GM12864 (cell line): ENCODE results near the gene BPIFA2.

Experiments
- DNase-seq: peaks from one replicate; pipeline ENCODE4 v3.0.0-alpha.2; 2011; ENCODE audit warnings: low read depth
- H3K4me3 ChIP-seq: 2 replicates; pipeline ENCODE4 v1.5.1; 2011; ENCODE audit warnings: mild to moderate bottlenecking, low read depth, low read length, control low read depth
- CTCF ChIP-seq: IDR thresholded peaks from 2 replicates; pipeline ENCODE4 v1.5.1; 2011; ENCODE audit warnings: low read depth, mild to moderate bottlenecking, moderate library complexity, low read length, control low read depth, inconsistent platforms; ENCODE audit errors: missing control alignments

BPIFA2 gene

DNA sequence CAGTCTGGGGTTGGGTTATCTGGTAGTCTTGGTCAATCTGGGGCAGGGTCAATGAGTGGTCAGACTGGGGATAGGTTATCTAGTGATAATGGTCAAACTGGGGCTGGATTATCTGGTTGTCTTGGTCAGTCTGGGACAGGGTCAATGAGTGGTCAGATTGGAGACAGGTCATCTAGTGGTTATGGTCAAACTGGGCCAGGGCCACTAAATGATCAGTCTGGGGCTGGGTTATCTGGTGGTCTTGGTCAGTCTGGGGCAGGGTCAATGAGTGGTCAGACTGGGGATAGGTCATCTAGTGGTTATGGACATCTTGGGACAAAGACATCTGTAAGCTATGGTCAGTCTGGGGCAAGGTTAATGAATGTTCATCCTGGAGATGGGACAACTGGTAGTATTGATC lies 28.5 kb upstream of the BPIFA2 start:
- H3K4me3 ChIP-seq = no peak overlapping the region
- no peak for DNase-seq
- TF ChIP-seq CTCF = no peak

DNA sequence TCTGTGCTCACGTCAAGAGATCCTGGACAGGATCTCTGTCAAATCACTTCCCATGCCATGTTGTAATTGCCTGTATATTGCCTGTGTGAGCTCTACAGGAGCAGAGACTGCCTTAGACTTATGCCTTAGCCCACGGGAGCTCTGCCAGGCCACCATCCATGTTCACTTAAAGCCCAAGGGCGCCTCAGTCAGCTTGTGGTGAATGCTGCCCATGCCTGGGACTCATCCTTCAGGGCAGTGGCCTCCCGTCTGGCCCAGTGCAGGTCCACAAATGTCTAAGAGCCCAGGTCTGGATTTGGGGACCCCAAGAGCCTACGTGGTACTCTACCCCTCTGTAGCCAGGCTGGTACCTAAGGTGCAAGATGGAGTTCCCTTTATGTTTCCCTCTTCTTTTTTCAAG lies 22.4 kb upstream of the BPIFA2 start:
- no peak overlapping the region for H3K4me3 ChIP-seq
- DNase-seq = no peak
- no peak for TF ChIP-seq CTCF

DNA sequence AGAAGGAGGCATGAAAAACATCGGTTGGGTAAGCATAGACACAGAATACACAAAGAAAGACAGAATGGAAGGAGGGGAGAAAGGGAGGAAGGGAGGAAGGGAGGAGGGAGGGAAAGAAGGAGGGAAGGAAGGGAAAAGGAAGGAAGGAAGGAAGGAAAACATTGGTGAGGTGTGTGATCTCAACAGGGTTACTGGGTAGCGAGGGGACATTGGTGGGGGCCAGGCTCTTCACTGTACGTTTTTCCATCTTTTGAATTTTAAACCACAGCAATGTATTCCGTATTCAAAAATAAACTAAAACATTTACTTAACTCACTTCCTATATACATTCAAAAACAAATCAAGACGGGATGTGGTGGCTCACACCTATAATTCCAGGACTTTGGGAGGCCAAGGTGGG lies 20.7 kb upstream of the BPIFA2 start:
- DNase-seq = no peak
- no peak overlapping the region for H3K4me3 ChIP-seq
- no peak for TF ChIP-seq CTCF

GRCh38 chr20:33148040-33148439 lies 19.9 kb upstream of the BPIFA2 start:
- no peak for TF ChIP-seq CTCF
- no peak overlapping the region for H3K4me3 ChIP-seq
- no peak for DNase-seq

DNA sequence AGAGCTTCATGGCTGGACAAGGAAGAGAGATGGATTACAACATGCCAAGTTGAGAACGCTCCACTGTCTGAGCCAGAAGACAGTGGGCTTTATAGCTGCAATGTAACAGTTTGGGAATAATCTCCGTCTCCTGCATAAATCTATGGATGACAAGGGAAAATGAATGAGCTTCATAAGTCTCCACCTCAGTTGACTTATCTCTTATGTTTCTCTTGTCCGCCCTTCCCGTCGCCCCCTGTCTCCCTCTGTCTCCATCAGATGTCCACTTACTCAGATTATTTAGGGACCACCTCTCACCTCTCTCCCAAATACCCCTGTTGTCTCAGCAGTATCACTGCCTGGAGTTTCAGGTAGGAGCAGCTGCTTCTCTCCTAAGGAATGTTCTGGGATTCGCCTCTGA lies 13.7 kb upstream of the BPIFA2 start:
- no peak overlapping the region for H3K4me3 ChIP-seq
- TF ChIP-seq CTCF = no peak
- no peak for DNase-seq

DNA sequence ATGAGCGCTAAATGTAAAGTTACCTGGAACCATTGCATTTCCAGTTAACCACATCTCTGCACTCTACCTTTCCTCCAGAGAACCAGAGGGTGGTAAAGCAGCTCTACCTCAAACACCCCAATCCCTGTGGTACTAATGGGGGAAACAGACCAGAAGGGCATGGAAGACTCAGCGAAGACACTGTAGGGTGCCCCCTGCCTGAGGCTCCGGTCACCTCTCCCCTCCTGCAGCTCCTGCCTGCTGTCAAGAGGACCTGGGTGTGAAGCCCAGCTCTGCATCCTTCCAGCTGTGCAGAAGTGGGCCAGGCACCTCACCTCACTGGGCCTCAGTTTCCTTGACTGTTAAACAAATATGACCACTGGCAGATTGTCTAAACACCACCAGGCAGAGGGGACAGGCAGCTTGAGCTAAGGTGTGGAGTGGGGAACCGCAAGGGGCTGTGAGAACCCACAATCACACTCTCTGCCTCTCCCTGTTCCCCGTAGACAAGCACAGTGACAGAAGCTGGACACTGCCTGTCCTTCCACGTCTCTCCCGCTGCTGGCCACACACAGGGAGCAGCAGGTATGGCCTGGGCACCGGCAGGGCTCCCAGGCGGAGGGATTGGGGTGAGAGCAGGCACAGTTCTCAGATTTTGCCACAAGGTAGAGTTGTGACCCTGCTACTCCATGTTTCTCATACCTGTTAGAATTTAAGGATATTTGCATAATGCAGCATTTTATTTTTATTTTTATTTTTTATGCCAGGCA lies 9.1 kb upstream of the BPIFA2 start:
- no peak for TF ChIP-seq CTCF
- DNase-seq = no peak
- H3K4me3 ChIP-seq = no peak overlapping the region

- no peak for DNase-seq
- no peak overlapping the region for H3K4me3 ChIP-seq
- TF ChIP-seq CTCF = no peak
Measured at GRCh38 chr20:33159713-33160112, 8.2 kb upstream of the BPIFA2 start.
